GM12878 (cell line): ENCODE data around the gene TSSK3. TPM values are rescaled to one million over a fixed set of nuclear protein-coding genes. Genes with fewer than 3 reads are reported as not detected.

Experiments used
- BCL11A ChIP-seq: IDR thresholded peaks from 2 replicates; pipeline ENCODE4 v1.6.1; 2011; ENCODE audit warnings: low read depth, low read length
- CBX3 ChIP-seq: fragments of 200-600 bp; sonication (generic); IDR thresholded peaks from 2 replicates; pipeline ENCODE4 v1.6.1; 2016; ENCODE audit warnings: low read depth, borderline replicate concordance
- CHD2 ChIP-seq: IDR thresholded peaks from 2 replicates; pipeline ENCODE4 v1.6.1; 2011; ENCODE audit warnings: low read depth, low read length, improper control_type of control experiment, borderline replicate concordance
- CHD4 ChIP-seq: fragments of 200-600 bp; sonication (generic); IDR thresholded peaks from 2 replicates; pipeline ENCODE4 v1.6.1; 2016; ENCODE audit warnings: mild to moderate bottlenecking
- MTA2 ChIP-seq: fragments of 450-650 bp; IDR thresholded peaks from 2 replicates; pipeline ENCODE4 v1.6.1; 2016; ENCODE audit warnings: low read depth, mild to moderate bottlenecking, moderate library complexity
- YY1 ChIP-seq: IDR thresholded peaks from 2 replicates; pipeline ENCODE4 v1.6.1; 2011; ENCODE audit warnings: low read depth, mild to moderate bottlenecking, low read length
- polyA plus RNA-seq, 11 experiments: library from polyadenylated mRNA; depleted of rRNA in 4 of 11; unstranded in 6 of 11; stranded (reverse) in 5 of 11; fragments of >200 nt; fragmentation: Nextera tagmentation in 4 of 11; fragmentation: Illumina TruSeq in 1 of 11; extraction: Ambion mirVana in 4 of 11; extraction: Trizol in 1 of 11; gene quantifications; 1 replicate in 1 of 11; 2 replicates in 10 of 11; pipeline versions ENCODE4 v1.2.1 to v1.2.3, GENCODE V29; 2011 to 2016; ENCODE audit warnings: inconsistent platforms in 2 of 11, missing spikeins in 2 of 11, low read depth in 1 of 11
- total RNA-seq, 4 experiments: library from RNA; depleted of rRNA in 3 of 4; stranded (reverse); fragments of >200 nt in 3 of 4; fragmentation: Illumina TruSeq in 1 of 4; extraction: Trizol in 1 of 4; gene quantifications; 2 replicates each; pipeline versions ENCODE4 v1.2.1 to v1.2.3, GENCODE V29; 2013 to 2021
- TF ChIP-seq, protein P1 (sequence below): fragments of 450-650 bp; IDR thresholded peaks from 2 replicates; pipeline ENCODE4 v1.6.1; 2017; ENCODE audit warnings: mild to moderate bottlenecking, moderate library complexity
- TF ChIP-seq, protein P2 (sequence below): fragments of 450-650 bp; IDR thresholded peaks from 2 replicates; pipeline ENCODE4 v1.6.1; 2014; ENCODE audit warnings: mild to moderate bottlenecking
- TF ChIP-seq, protein P3 (sequence below): fragments of 450-650 bp; IDR thresholded peaks from 2 replicates; pipeline ENCODE4 v1.6.1; 2017; ENCODE audit warnings: mild to moderate bottlenecking
- TF ChIP-seq, protein P4 (sequence below): IDR thresholded peaks from 2 replicates; pipeline ENCODE4 v1.6.1; 2012; ENCODE audit warnings: low read depth, low read length, improper control_type of control experiment
- TF ChIP-seq, protein P5 (sequence below): fragments of 450-650 bp; IDR thresholded peaks from 2 replicates; pipeline ENCODE4 v1.6.1; 2018; ENCODE audit warnings: borderline replicate concordance, mild to moderate bottlenecking; ENCODE audit not compliant: partially characterized antibody
- TF ChIP-seq, protein P6 (sequence below): fragments of 450-650 bp; IDR thresholded peaks from 2 replicates; pipeline ENCODE4 v1.6.1; 2017; ENCODE audit warnings: antibody characterized with exemption, mild to moderate bottlenecking, moderate library complexity
- TF ChIP-seq, protein P7 (sequence below): fragments of 450-650 bp; IDR thresholded peaks from 2 replicates; pipeline ENCODE4 v1.6.1; 2017; ENCODE audit warnings: borderline replicate concordance

Gene TSSK3
- total and polyA plus RNA-seq, 10 of the 15 experiments (the other 5 are each of a cell fraction or from before 2014, with no cell fraction given) = 0.42 to 0.82 (median 0.60) TPM

DNA sequence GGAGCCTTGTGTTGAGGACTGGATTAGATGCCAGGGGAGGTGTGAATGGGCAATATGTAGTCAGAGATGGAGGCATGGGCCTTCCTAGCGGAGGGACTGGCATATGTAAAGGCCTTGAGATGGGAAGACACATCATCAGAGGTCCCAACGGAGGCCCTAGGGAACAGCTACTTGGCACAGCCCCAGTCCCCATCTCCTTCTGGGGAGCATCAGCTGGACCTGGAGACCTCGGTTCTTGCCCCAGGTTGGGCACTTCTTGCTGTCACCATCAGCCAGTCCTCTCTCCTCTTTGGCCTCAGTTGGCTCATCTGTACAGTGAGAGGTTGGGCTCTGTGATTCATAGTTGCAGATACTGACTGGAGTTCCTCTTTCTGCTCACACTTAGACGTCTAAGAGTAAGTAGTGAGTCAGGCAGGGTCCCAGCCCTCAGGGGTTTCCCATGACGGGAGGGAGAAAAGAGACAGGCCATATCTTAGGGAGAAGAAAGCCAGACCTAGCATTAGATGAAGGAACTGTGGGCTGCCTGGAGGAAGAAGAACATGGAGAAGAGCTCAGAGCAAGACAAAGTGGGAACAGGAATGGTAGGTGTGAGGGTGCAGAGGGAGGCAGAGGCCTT is 22.9 kb upstream of the TSSK3 start (continued):
- TF ChIP-seq, protein P1, sequence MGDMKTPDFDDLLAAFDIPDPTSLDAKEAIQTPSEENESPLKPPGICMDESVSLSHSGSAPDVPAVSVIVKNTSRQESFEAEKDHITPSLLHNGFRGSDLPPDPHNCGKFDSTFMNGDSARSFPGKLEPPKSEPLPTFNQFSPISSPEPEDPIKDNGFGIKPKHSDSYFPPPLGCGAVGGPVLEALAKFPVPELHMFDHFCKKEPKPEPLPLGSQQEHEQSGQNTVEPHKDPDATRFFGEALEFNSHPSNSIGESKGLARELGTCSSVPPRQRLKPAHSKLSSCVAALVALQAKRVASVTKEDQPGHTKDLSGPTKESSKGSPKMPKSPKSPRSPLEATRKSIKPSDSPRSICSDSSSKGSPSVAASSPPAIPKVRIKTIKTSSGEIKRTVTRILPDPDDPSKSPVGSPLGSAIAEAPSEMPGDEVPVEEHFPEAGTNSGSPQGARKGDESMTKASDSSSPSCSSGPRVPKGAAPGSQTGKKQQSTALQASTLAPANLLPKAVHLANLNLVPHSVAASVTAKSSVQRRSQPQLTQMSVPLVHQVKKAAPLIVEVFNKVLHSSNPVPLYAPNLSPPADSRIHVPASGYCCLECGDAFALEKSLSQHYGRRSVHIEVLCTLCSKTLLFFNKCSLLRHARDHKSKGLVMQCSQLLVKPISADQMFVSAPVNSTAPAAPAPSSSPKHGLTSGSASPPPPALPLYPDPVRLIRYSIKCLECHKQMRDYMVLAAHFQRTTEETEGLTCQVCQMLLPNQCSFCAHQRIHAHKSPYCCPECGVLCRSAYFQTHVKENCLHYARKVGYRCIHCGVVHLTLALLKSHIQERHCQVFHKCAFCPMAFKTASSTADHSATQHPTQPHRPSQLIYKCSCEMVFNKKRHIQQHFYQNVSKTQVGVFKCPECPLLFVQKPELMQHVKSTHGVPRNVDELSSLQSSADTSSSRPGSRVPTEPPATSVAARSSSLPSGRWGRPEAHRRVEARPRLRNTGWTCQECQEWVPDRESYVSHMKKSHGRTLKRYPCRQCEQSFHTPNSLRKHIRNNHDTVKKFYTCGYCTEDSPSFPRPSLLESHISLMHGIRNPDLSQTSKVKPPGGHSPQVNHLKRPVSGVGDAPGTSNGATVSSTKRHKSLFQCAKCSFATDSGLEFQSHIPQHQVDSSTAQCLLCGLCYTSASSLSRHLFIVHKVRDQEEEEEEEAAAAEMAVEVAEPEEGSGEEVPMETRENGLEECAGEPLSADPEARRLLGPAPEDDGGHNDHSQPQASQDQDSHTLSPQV = no peak
- TF ChIP-seq, protein P2, sequence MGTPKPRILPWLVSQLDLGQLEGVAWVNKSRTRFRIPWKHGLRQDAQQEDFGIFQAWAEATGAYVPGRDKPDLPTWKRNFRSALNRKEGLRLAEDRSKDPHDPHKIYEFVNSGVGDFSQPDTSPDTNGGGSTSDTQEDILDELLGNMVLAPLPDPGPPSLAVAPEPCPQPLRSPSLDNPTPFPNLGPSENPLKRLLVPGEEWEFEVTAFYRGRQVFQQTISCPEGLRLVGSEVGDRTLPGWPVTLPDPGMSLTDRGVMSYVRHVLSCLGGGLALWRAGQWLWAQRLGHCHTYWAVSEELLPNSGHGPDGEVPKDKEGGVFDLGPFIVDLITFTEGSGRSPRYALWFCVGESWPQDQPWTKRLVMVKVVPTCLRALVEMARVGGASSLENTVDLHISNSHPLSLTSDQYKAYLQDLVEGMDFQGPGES = no peak
- no peak for TF ChIP-seq CBX3
- no peak for TF ChIP-seq BCL11A
- TF ChIP-seq, protein P3, sequence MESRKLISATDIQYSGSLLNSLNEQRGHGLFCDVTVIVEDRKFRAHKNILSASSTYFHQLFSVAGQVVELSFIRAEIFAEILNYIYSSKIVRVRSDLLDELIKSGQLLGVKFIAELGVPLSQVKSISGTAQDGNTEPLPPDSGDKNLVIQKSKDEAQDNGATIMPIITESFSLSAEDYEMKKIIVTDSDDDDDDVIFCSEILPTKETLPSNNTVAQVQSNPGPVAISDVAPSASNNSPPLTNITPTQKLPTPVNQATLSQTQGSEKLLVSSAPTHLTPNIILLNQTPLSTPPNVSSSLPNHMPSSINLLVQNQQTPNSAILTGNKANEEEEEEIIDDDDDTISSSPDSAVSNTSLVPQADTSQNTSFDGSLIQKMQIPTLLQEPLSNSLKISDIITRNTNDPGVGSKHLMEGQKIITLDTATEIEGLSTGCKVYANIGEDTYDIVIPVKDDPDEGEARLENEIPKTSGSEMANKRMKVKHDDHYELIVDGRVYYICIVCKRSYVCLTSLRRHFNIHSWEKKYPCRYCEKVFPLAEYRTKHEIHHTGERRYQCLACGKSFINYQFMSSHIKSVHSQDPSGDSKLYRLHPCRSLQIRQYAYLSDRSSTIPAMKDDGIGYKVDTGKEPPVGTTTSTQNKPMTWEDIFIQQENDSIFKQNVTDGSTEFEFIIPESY = no peak
- no peak for TF ChIP-seq CHD2
- TF ChIP-seq, protein P4, sequence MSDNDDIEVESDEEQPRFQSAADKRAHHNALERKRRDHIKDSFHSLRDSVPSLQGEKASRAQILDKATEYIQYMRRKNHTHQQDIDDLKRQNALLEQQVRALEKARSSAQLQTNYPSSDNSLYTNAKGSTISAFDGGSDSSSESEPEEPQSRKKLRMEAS = no peak
- TF ChIP-seq CHD4 = no peak
- TF ChIP-seq, protein P5, sequence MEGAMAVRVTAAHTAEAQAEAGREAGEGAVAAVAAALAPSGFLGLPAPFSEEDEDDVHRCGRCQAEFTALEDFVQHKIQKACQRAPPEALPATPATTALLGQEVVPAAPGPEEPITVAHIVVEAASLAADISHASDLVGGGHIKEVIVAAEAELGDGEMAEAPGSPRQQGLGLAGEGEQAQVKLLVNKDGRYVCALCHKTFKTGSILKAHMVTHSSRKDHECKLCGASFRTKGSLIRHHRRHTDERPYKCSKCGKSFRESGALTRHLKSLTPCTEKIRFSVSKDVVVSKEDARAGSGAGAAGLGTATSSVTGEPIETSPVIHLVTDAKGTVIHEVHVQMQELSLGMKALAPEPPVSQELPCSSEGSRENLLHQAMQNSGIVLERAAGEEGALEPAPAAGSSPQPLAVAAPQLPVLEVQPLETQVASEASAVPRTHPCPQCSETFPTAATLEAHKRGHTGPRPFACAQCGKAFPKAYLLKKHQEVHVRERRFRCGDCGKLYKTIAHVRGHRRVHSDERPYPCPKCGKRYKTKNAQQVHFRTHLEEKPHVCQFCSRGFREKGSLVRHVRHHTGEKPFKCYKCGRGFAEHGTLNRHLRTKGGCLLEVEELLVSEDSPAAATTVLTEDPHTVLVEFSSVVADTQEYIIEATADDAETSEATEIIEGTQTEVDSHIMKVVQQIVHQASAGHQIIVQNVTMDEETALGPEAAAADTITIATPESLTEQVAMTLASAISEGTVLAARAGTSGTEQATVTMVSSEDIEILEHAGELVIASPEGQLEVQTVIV = no peak
- no peak for TF ChIP-seq YY1
- TF ChIP-seq, protein P6, sequence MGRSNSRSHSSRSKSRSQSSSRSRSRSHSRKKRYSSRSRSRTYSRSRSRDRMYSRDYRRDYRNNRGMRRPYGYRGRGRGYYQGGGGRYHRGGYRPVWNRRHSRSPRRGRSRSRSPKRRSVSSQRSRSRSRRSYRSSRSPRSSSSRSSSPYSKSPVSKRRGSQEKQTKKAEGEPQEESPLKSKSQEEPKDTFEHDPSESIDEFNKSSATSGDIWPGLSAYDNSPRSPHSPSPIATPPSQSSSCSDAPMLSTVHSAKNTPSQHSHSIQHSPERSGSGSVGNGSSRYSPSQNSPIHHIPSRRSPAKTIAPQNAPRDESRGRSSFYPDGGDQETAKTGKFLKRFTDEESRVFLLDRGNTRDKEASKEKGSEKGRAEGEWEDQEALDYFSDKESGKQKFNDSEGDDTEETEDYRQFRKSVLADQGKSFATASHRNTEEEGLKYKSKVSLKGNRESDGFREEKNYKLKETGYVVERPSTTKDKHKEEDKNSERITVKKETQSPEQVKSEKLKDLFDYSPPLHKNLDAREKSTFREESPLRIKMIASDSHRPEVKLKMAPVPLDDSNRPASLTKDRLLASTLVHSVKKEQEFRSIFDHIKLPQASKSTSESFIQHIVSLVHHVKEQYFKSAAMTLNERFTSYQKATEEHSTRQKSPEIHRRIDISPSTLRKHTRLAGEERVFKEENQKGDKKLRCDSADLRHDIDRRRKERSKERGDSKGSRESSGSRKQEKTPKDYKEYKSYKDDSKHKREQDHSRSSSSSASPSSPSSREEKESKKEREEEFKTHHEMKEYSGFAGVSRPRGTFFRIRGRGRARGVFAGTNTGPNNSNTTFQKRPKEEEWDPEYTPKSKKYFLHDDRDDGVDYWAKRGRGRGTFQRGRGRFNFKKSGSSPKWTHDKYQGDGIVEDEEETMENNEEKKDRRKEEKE = no peak
- TF ChIP-seq, protein P7, sequence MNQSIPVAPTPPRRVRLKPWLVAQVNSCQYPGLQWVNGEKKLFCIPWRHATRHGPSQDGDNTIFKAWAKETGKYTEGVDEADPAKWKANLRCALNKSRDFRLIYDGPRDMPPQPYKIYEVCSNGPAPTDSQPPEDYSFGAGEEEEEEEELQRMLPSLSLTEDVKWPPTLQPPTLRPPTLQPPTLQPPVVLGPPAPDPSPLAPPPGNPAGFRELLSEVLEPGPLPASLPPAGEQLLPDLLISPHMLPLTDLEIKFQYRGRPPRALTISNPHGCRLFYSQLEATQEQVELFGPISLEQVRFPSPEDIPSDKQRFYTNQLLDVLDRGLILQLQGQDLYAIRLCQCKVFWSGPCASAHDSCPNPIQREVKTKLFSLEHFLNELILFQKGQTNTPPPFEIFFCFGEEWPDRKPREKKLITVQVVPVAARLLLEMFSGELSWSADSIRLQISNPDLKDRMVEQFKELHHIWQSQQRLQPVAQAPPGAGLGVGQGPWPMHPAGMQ = no peak
- no peak for TF ChIP-seq MTA2
